Spinal cord (tissue), 10 donors: Measurements from ENCODE around the gene TRMT6. TPM values are rescaled to one million over a fixed set of nuclear protein-coding genes. Genes with fewer than 3 reads are reported as not detected.

Experiments
- DNase-seq, 6 donors: peaks; one replicate each; pipeline versions ENCODE4 v3.0.0 to v3.0.0-alpha.2; 2013 to 2015; ENCODE audit warnings: low spot score in 6 of 6, low read depth in 4 of 6
- H3K27ac ChIP-seq: one replicate; pipeline ENCODE4 v1.5.1; 2013; ENCODE audit warnings: low read depth, low read length, control low read depth
- H3K27me3 ChIP-seq: one replicate; pipeline ENCODE4 v1.6.1; 2013; ENCODE audit warnings: low read length; ENCODE audit not compliant: control insufficient read depth, insufficient read depth
- H3K36me3 ChIP-seq: one replicate; pipeline ENCODE4 v1.6.1; 2013; ENCODE audit warnings: low read length; ENCODE audit not compliant: control insufficient read depth, insufficient read depth
- H3K4me1 ChIP-seq: one replicate; pipeline ENCODE4 v1.6.1; 2013; ENCODE audit warnings: low read length; ENCODE audit not compliant: control insufficient read depth, insufficient read depth
- H3K4me3 ChIP-seq: one replicate; pipeline ENCODE4 v1.5.1; 2013; ENCODE audit warnings: low read depth, low read length, control low read depth
- H3K9me3 ChIP-seq: one replicate; pipeline ENCODE4 v1.6.1; 2013; ENCODE audit warnings: low read length; ENCODE audit not compliant: control insufficient read depth, insufficient read depth
- WGBS: methylation state at CpG from one replicate; pipeline ENCODE4 v1.1.5; 2013; ENCODE audit warnings: missing lambda C conversion rate; ENCODE audit not compliant: insufficient coverage; 5-methylcytosine and 5-hydroxymethylcytosine counted together
- polyA plus RNA-seq, 2 donors: library from polyadenylated mRNA; unstranded; fragments of 120-200 nt; gene quantifications; one replicate each; pipeline ENCODE4 v1.2.1, GENCODE V29; 2013; ENCODE audit not compliant: insufficient read length in 2 of 2
- small RNA-seq: library from RNA; depleted of rRNA; stranded (forward); fragments of <200 nt; gene quantifications from one replicate; pipeline ENCODE3, GENCODE V24; 2014; ENCODE audit warnings: low replicate concordance
- total RNA-seq, 2 donors: library from RNA; depleted of rRNA in 1 of 2; stranded (reverse); fragments of 120-200 nt in 1 of 2; fragments of >200 nt in 1 of 2; gene quantifications; one replicate each; pipeline versions ENCODE4 v1.2.3 to v1.2.4, GENCODE V29; 2013 to 2014
- donor health status: healthy.

Gene TRMT6
- total and polyA plus RNA-seq, 4 donors: 7.2 to 14.8 (median 11.4) TPM

- H3K36me3 ChIP-seq: no peaks in the 10 kb centered on the region
- WGBS: 71% methylated on average over 1 of the region's 1 CpG
- no peak overlapping the region for H3K27ac ChIP-seq
- no peak overlapping the region for H3K4me3 ChIP-seq
- H3K9me3 ChIP-seq: no peaks in the 10 kb centered on the region
- DNase-seq: no peak
- no peaks in the 10 kb centered on the region for H3K4me1 ChIP-seq
- no peaks in the 10 kb centered on the region for H3K27me3 ChIP-seq
Observed at GRCh38 chr20:5888041-5888440, 62.3 kb downstream of the TRMT6 start.

GRCh38 chr20:5887386-5887785, 62.9 kb downstream of the TRMT6 start:
- no peak for DNase-seq
- H3K27me3 ChIP-seq: no peaks in the 10 kb centered on the region
- no peaks in the 10 kb centered on the region for H3K4me1 ChIP-seq
- WGBS: 90% methylated on average over 3 of the region's 5 CpGs
- H3K36me3 ChIP-seq: no peaks in the 10 kb centered on the region
- no peaks in the 10 kb centered on the region for H3K9me3 ChIP-seq
- no peak overlapping the region for H3K4me3 ChIP-seq
- H3K27ac ChIP-seq: no peak overlapping the region

Small RNA genes lying within 50 kb of the gene (small RNA-seq; reads per million reads assigned to genes)
- not detected for gene RF00019
- gene RNU1-55P: not detected

Other genes with a start within 250 kb of the TRMT6 start
- gene SHLD1, start 200.1 kb downstream of the TRMT6 start, total RNA-seq: 1 to 10 TPM; 6.2 to 9.0 TPM
- gene SHLD1, start 200.1 kb downstream of the TRMT6 start, polyA plus RNA-seq: 1 to 10 TPM; 8.2 to 9.0 TPM
- gene CHGB, start 39.0 kb downstream of the TRMT6 start, total RNA-seq: 10 to 100 TPM; 18.2 to 49.3 TPM
- 100 to 1,000 TPM; 134 to 147 TPM for gene CHGB, start 39.0 kb downstream of the TRMT6 start, polyA plus RNA-seq
- 10 to 100 TPM in 1 of 2 donors, 1 to 10 TPM in 1; 7.7 to 10.1 TPM for gene MCM8, start 119 bp upstream of the TRMT6 start, total RNA-seq
- 1 to 10 TPM; 7.1 to 9.2 TPM for gene MCM8, start 119 bp upstream of the TRMT6 start, polyA plus RNA-seq
- gene CRLS1, start 55.6 kb upstream of the TRMT6 start, total RNA-seq: 10 to 100 TPM; 43.2 to 56.0 TPM
- 10 to 100 TPM; 60.1 to 63.0 TPM for gene CRLS1, start 55.6 kb upstream of the TRMT6 start, polyA plus RNA-seq
- gene LRRN4, start 103.5 kb upstream of the TRMT6 start, total RNA-seq: under 1 TPM; 0.20 to 0.28 TPM
- 1 to 10 TPM; 1.0 TPM for gene LRRN4, start 103.5 kb upstream of the TRMT6 start, polyA plus RNA-seq
- 1 to 10 TPM; 5.2 to 5.4 TPM for gene FERMT1, start 172.5 kb upstream of the TRMT6 start, total RNA-seq
- gene FERMT1, start 172.5 kb upstream of the TRMT6 start, polyA plus RNA-seq: 1 to 10 TPM; 5.7 to 6.8 TPM